Measurements from ENCODE around the gene FANCC.

DNA sequence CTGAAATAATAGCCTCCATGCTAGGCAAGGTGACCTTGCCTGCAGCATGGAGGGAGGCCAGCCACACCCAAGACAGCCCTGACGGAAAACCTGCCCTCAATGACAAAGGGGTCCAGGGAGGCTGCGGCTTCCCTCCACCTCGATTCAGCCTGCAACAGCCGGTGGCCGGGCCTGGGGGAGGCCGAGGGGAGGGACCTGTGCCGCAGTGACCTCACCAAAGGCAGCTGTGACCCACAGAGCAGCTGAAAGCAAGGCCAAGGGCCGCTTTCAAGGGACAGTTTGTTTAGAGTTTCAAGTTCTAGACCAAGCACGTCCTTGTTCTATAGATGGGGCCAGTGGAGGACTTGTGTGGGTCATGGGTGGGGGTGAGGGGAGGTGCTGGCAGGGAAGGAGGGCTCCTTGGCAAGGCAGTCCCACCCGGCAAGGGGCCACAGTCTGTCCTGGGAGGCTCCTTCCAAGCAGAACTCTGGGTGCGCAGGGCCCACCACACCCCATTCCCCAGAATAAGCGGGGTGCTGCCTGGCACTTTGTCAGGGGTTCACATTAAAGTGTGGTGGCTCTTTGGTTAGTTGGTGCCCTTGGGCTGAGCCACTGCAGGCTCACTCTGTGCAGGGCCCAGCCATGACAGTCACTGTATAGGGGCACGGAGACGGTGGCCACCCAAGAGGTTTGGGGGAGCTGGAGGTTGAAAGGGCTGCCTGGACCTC is 226.5 kb downstream of the FANCC start:
- TF ChIP-seq, protein P1, sequence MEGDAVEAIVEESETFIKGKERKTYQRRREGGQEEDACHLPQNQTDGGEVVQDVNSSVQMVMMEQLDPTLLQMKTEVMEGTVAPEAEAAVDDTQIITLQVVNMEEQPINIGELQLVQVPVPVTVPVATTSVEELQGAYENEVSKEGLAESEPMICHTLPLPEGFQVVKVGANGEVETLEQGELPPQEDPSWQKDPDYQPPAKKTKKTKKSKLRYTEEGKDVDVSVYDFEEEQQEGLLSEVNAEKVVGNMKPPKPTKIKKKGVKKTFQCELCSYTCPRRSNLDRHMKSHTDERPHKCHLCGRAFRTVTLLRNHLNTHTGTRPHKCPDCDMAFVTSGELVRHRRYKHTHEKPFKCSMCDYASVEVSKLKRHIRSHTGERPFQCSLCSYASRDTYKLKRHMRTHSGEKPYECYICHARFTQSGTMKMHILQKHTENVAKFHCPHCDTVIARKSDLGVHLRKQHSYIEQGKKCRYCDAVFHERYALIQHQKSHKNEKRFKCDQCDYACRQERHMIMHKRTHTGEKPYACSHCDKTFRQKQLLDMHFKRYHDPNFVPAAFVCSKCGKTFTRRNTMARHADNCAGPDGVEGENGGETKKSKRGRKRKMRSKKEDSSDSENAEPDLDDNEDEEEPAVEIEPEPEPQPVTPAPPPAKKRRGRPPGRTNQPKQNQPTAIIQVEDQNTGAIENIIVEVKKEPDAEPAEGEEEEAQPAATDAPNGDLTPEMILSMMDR (IDR thresholded peaks at IDR 0.05) = no peak
- no peak for TF ChIP-seq POLR2A (IDR thresholded peaks at IDR 0.05)
